Right lobe of liver (tissue), 4 donors: ENCODE results near the gene DLG5.

Source experiments
- POLR2A ChIP-seq: fragments of 450-650 bp; IDR thresholded peaks from one replicate; pipeline ENCODE4 v1.6.1; 2017; ENCODE audit warnings: antibody characterized with exemption, mild to moderate bottlenecking
- TF ChIP-seq, protein P1 (sequence below), 4 donors: fragments of 200-600 bp in 3 of 4; fragments of 450-650 bp in 1 of 4; IDR thresholded peaks; one replicate each; pipeline versions ENCODE4 v1.5.1 to v1.8.0; 2016 to 2022; ENCODE audit warnings: antibody characterized with exemption in 4 of 4, mild to moderate bottlenecking in 2 of 4
- donor health status: DM: no; HTN: no; CAD: no.
- donor health status: DM: no; HTN: no; CAD: no.
- donor health status: DM: no; HTN: yes; CAD: no.

DNA sequence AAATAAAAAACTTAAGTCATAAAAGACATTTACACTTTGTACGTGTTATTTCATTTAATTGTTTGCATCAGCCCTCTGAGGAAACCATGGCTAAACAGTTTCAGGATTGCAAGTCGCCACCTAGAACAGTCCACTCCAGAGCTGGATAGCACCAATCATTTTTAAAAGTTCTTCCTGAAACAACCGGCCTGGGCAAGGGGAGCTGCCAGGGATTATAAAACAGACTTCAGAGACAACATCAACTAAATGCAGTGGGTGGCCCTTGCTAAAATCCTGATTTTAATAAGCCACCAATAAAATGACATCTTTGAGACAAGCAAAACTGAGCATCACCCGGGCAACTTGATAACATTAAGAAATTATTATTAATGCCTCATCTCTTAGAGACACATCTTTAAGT lies 13.5 kb downstream of the DLG5 start:
- TF ChIP-seq, protein P1, sequence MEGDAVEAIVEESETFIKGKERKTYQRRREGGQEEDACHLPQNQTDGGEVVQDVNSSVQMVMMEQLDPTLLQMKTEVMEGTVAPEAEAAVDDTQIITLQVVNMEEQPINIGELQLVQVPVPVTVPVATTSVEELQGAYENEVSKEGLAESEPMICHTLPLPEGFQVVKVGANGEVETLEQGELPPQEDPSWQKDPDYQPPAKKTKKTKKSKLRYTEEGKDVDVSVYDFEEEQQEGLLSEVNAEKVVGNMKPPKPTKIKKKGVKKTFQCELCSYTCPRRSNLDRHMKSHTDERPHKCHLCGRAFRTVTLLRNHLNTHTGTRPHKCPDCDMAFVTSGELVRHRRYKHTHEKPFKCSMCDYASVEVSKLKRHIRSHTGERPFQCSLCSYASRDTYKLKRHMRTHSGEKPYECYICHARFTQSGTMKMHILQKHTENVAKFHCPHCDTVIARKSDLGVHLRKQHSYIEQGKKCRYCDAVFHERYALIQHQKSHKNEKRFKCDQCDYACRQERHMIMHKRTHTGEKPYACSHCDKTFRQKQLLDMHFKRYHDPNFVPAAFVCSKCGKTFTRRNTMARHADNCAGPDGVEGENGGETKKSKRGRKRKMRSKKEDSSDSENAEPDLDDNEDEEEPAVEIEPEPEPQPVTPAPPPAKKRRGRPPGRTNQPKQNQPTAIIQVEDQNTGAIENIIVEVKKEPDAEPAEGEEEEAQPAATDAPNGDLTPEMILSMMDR (IDR thresholded peaks at IDR 0.05): no peak
- no peak for TF ChIP-seq POLR2A
